Neuronal stem cell (in vitro differentiated cells): Measurements from ENCODE around the gene C5orf15.

ENCODE experiments used
- DNase-seq: peaks from one replicate; pipeline ENCODE4 v3.0.0-alpha.2; 2013; ENCODE audit warnings: low spot score
- H2AFZ ChIP-seq: one replicate; pipeline ENCODE4 v1.6.1; 2013; ENCODE audit warnings: mild to moderate bottlenecking, low read length, inconsistent platforms
- H2AK5ac ChIP-seq: 2 replicates; pipeline ENCODE4 v1.6.1; 2013; ENCODE audit warnings: low read depth, mild to moderate bottlenecking, inconsistent platforms, low read length, moderate library complexity, mixed read lengths
- H2BK120ac ChIP-seq: 2 replicates; pipeline ENCODE4 v1.6.1; 2013; ENCODE audit warnings: low read depth, mild to moderate bottlenecking, inconsistent platforms, low read length, moderate library complexity, mixed read lengths
- H2BK12ac ChIP-seq: one replicate; pipeline ENCODE4 v1.6.1; 2013; ENCODE audit warnings: low read length, inconsistent platforms
- H2BK15ac ChIP-seq: 2 replicates; pipeline ENCODE4 v1.6.1; 2013; ENCODE audit warnings: mild to moderate bottlenecking, low read length, inconsistent platforms, mixed read lengths
- H2BK5ac ChIP-seq: one replicate; pipeline ENCODE4 v1.6.1; 2013; ENCODE audit warnings: inconsistent platforms, mild to moderate bottlenecking, low read length, moderate library complexity
- H3K14ac ChIP-seq: one replicate; pipeline ENCODE4 v1.6.1; 2013; ENCODE audit warnings: low read length, inconsistent platforms
- H3K18ac ChIP-seq: 2 replicates; pipeline ENCODE4 v1.6.1; 2013; ENCODE audit warnings: low read length, inconsistent platforms
- H3K23ac ChIP-seq: 2 replicates; pipeline ENCODE4 v1.6.1; 2013; ENCODE audit warnings: low read depth, mild to moderate bottlenecking, mixed read lengths, low read length, inconsistent platforms; ENCODE audit not compliant: poor library complexity
- H3K27ac ChIP-seq: replicated peaks from 3 replicates; pipeline ENCODE4 v1.5.1; 2013; ENCODE audit warnings: low read length, inconsistent platforms
- H3K27me3 ChIP-seq, 3 experiments: 2 replicates each; pipeline ENCODE4 v1.6.1; 2013; ENCODE audit warnings: low read length in 3 of 3, mild to moderate bottlenecking in 2 of 3, inconsistent platforms in 1 of 3, low read depth in 1 of 3, mixed read lengths in 1 of 3, moderate library complexity in 1 of 3; ENCODE audit not compliant: control insufficient read depth in 3 of 3, insufficient read depth in 3 of 3
- H3K36me3 ChIP-seq, 2 donors: replicated peaks in 1 of 2; 2 replicates each; pipeline ENCODE4 v1.6.1; 2013; ENCODE audit warnings: low read length in 2 of 2; ENCODE audit not compliant: control insufficient read depth in 2 of 2, insufficient read depth in 2 of 2
- H3K4ac ChIP-seq: 2 replicates; pipeline ENCODE4 v1.6.1; 2013; ENCODE audit warnings: inconsistent platforms, mild to moderate bottlenecking, low read length, moderate library complexity
- H3K4me1 ChIP-seq, 2 donors: 1 replicate in 1 of 2; 2 replicates in 1 of 2; pipeline ENCODE4 v1.6.1; 2013; ENCODE audit warnings: low read length in 2 of 2, low read depth in 1 of 2; ENCODE audit not compliant: control insufficient read depth in 2 of 2, insufficient read depth in 1 of 2
- H3K4me2 ChIP-seq: one replicate; pipeline ENCODE4 v1.6.1; 2013; ENCODE audit warnings: mild to moderate bottlenecking, low read length, inconsistent platforms; ENCODE audit not compliant: insufficient read depth, poor library complexity, severe bottlenecking
- H3K4me3 ChIP-seq, 2 donors: 2 replicates each; pipeline ENCODE4 v1.5.1; 2013; ENCODE audit warnings: low read length in 2 of 2, mild to moderate bottlenecking in 2 of 2, inconsistent platforms in 1 of 2, moderate library complexity in 1 of 2
- H3K79me1 ChIP-seq: one replicate; pipeline ENCODE4 v1.6.1; 2013; ENCODE audit warnings: low read depth, mild to moderate bottlenecking, inconsistent platforms, low read length, moderate library complexity
- H3K9ac ChIP-seq: one replicate; pipeline ENCODE4 v1.6.1; 2013; ENCODE audit warnings: mild to moderate bottlenecking, low read depth, low read length, inconsistent platforms; ENCODE audit not compliant: poor library complexity
- H3K9me3 ChIP-seq, 2 donors: replicated peaks in 1 of 2; 2 replicates each; pipeline versions ENCODE3 to v1.6.1; 2013; ENCODE audit warnings: low read length in 2 of 2, mild to moderate bottlenecking in 2 of 2, inconsistent platforms in 1 of 2, low read depth in 1 of 2, mixed read lengths in 1 of 2, moderate library complexity in 1 of 2; ENCODE audit not compliant: control insufficient read depth in 2 of 2, insufficient read depth in 1 of 2
- H4K8ac ChIP-seq: one replicate; pipeline ENCODE4 v1.6.1; 2013; ENCODE audit warnings: low read depth, mild to moderate bottlenecking, inconsistent platforms, low read length, moderate library complexity
- H4K91ac ChIP-seq: one replicate; pipeline ENCODE4 v1.6.1; 2013; ENCODE audit warnings: low read length, low read depth, mild to moderate bottlenecking, inconsistent platforms; ENCODE audit not compliant: poor library complexity
- WGBS, 2 donors: extraction: QIAGEN DNeasy Blood & Tissue Kit; methylation state at CpG; one replicate each; pipeline ENCODE4 v1.1.7; 2013; ENCODE audit warnings: missing lambda C conversion rate in 2 of 2, mixed read lengths in 1 of 2; ENCODE audit not compliant: insufficient read length in 2 of 2, insufficient replicate concordance in 1 of 2; ENCODE audit errors: extremely low coverage in 2 of 2; 5-methylcytosine and 5-hydroxymethylcytosine counted together

C5orf15 gene

GRCh38 chr5:134003064-134003816, 34.8 kb upstream of the C5orf15 start:
- Histone ChIP-seq H3K4ac (no peak overlapping the region), H3K23ac (no peak overlapping the region), H2BK5ac (no peak overlapping the region), H3K4me3 (peak overlapping the region; percentile 96 to 98), H4K8ac (no peak overlapping the region), H2BK12ac (no peak overlapping the region), H3K9me3 (no peaks in the 10 kb centered on the region), H2BK120ac (no peak overlapping the region), H3K36me3 (peaks cover 6 to 39% of the 10 kb centered on the region in 2 donors), H3K9ac (peak overlapping the region; percentile 50), H4K91ac (no peak overlapping the region), H3K27me3 (no peaks in the 10 kb centered on the region), H2AFZ (peak overlapping the region; percentile 88), H3K14ac (no peak overlapping the region), H3K4me1 (peaks cover 17 to 23% of the 10 kb centered on the region in 2 donors), H3K79me1 (peaks cover 10% of the 10 kb centered on the region), H2AK5ac (no peak overlapping the region), H3K27ac (no peak overlapping the region), H2BK15ac (no peak overlapping the region), H3K4me2 (peak overlapping the region; percentile 78), H3K18ac (no peak overlapping the region)
- DNase-seq = no peak
- no CpG with 5 or more reads among the region's 11 CpGs for WGBS, 2 donors

GRCh38 chr5:134001938-134002731, 33.7 kb upstream of the C5orf15 start:
- Histone ChIP-seq H3K4me1 (peaks cover 14 to 16% of the 10 kb centered on the region in 2 donors), H3K27ac (no peak overlapping the region)

GRCh38 chr5:134000696-134001453, 32.5 kb upstream of the C5orf15 start:
- WGBS, 2 donors = no CpG with 5 or more reads among the region's 10 CpGs
- Histone ChIP-seq H3K4me1 (peaks cover 15 to 17% of the 10 kb centered on the region in 2 donors), H3K4ac (no peak overlapping the region), H2BK15ac (no peak overlapping the region), H3K23ac (no peak overlapping the region), H2BK120ac (no peak overlapping the region), H3K4me3 (no peak overlapping the region), H2BK12ac (no peak overlapping the region), H3K27me3 (no peaks in the 10 kb centered on the region), H3K79me1 (peaks cover 15% of the 10 kb centered on the region), H3K18ac (no peak overlapping the region), H3K36me3 (peaks cover 6 to 39% of the 10 kb centered on the region in 2 donors), H4K91ac (no peak overlapping the region), H3K14ac (no peak overlapping the region), H2BK5ac (peak overlapping the region; percentile 14), H2AFZ (no peak overlapping the region), H4K8ac (no peak overlapping the region), H3K9ac (no peak overlapping the region), H3K4me2 (no peak overlapping the region), H2AK5ac (no peak overlapping the region), H3K27ac (no peak overlapping the region), H3K9me3 (no peaks in the 10 kb centered on the region)
- DNase-seq = no peak

More at GRCh38 chr5:134001938-134002731, 33.7 kb upstream of the C5orf15 start:
- Histone ChIP-seq H3K4me2 (no peak overlapping the region), H2BK15ac (no peak overlapping the region), H3K9me3 (no peaks in the 10 kb centered on the region), H3K27me3 (no peaks in the 10 kb centered on the region), H2AFZ (no peak overlapping the region), H2BK120ac (no peak overlapping the region), H3K4me3 (peak overlapping the region in 1 of 2 donors; percentile 96), H3K18ac (no peak overlapping the region), H3K36me3 (peaks cover 6 to 39% of the 10 kb centered on the region in 2 donors), H3K9ac (no peak overlapping the region), H2AK5ac (no peak overlapping the region), H4K8ac (no peak overlapping the region), H2BK12ac (no peak overlapping the region), H4K91ac (no peak overlapping the region), H3K79me1 (peaks cover 10% of the 10 kb centered on the region), H3K4ac (no peak overlapping the region), H2BK5ac (no peak overlapping the region), H3K14ac (no peak overlapping the region), H3K23ac (no peak overlapping the region)
- no peak for DNase-seq
- no CpG with 5 or more reads among the region's 13 CpGs for WGBS, 2 donors
